CD4-positive, alpha-beta T cell treated with Interferon alpha-2 for 1 hour (primary cell): ENCODE data around the gene BSPRY.
"Not testable (repeated sequence)": the region's sequence is repeated elsewhere in the genome, so short reads cannot be mapped to it uniquely, and the experiment has no call there.

Experiments used
- DNase-seq, 2 donors: peaks; one replicate each; pipeline ENCODE4 v3.0.0-alpha.2; 2020 to 2022

Gene BSPRY

GRCh38 chr9:113370806-113371325 is 21.5 kb downstream of the BSPRY start:
- no peak for DNase-seq

GRCh38 chr9:113372059-113372458 is 22.7 kb downstream of the BSPRY start:
- no peak for DNase-seq

GRCh38 chr9:113373256-113373655 is 23.9 kb downstream of the BSPRY start:
- DNase-seq = no peak

GRCh38 chr9:113373676-113374392 is 24.5 kb downstream of the BSPRY start:
- DNase-seq = no peak

GRCh38 chr9:113375057-113376023 is 26.0 kb downstream of the BSPRY start:
- DNase-seq = no peak

- peak; percentile 78 to 88 for DNase-seq
Observed at GRCh38 chr9:113376634-113377567, 27.6 kb downstream of the BSPRY start, which contains the start of gene HDHD3. TSS of gene HDHD3 (minus strand) at chr9:113376986. CDS start at chr9:113374354, 2,632 bp downstream.

- DNase-seq = not testable (repeated sequence)
Observed at GRCh38 chr9:113379094-113379828, 29.9 kb downstream of the BSPRY start.

GRCh38 chr9:113379829-113380210 is 30.5 kb downstream of the BSPRY start:
- not testable (repeated sequence) for DNase-seq

GRCh38 chr9:113380869-113381378 is 31.6 kb downstream of the BSPRY start:
- no peak for DNase-seq

GRCh38 chr9:113381441-113381840 is 32.1 kb downstream of the BSPRY start:
- not testable (repeated sequence) for DNase-seq

- DNase-seq = no peak
Observed at GRCh38 chr9:113381909-113382411, 32.6 kb downstream of the BSPRY start.

GRCh38 chr9:113386571-113387393 is 37.4 kb downstream of the BSPRY start:
- no peak for DNase-seq

- DNase-seq = no peak
Observed at GRCh38 chr9:113387560-113388230, 38.4 kb downstream of the BSPRY start.

GRCh38 chr9:113388833-113389232 is 39.5 kb downstream of the BSPRY start:
- DNase-seq = no peak

GRCh38 chr9:113389451-113389850 is 40.1 kb downstream of the BSPRY start:
- DNase-seq = no peak

GRCh38 chr9:113390192-113390960 is 41.0 kb downstream of the BSPRY start:
- DNase-seq = no peak

- DNase-seq = no peak
Observed at GRCh38 chr9:113391917-113392316, 42.6 kb downstream of the BSPRY start.

- DNase-seq = no peak
Observed at GRCh38 chr9:113393281-113393680, 43.9 kb downstream of the BSPRY start.
